NCI-H69 (cell line): Measurements from ENCODE around the gene PWP2.
"Not testable (repeated sequence)": the region's sequence is repeated elsewhere in the genome, so short reads cannot be mapped to it uniquely, and the experiment has no call there.

Experiments
- DNase-seq: peaks from one replicate; lab custom pipeline; 2025; lab: John Stamatoyannopoulos, UW

The PWP2 gene

DNA sequence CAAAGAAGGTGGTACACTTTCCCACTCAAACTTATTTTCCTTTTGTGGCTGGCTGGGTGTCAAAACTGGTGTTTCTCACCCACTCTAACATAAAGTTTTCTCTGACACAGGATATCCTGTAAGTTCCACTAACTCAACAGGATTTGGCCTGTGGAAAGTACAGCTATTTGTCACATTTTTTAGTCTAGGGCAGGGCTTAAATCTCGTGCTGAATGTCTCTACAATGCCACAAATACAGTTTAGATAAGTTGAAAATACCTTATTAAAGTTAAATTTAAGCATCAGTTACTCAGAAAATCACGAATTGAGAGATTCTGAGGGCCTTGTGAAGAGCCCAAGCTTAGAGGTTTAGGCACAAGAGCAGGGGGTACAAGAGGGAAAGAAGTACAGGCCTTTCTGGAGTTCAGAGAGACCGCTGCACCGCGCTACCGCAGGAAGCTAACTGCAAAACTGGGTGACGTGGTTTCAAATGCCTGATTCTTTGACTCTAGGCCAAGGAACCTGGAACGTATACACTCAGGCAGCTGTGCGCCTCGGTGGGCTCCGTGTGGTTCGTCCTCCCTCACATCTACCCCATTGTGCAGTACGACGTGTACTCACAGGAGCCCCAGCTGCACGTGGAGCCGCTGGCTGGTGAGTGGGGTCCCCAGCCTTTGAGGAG lies 23.4 kb upstream of the PWP2 start:
- DNase-seq = no peak

DNA sequence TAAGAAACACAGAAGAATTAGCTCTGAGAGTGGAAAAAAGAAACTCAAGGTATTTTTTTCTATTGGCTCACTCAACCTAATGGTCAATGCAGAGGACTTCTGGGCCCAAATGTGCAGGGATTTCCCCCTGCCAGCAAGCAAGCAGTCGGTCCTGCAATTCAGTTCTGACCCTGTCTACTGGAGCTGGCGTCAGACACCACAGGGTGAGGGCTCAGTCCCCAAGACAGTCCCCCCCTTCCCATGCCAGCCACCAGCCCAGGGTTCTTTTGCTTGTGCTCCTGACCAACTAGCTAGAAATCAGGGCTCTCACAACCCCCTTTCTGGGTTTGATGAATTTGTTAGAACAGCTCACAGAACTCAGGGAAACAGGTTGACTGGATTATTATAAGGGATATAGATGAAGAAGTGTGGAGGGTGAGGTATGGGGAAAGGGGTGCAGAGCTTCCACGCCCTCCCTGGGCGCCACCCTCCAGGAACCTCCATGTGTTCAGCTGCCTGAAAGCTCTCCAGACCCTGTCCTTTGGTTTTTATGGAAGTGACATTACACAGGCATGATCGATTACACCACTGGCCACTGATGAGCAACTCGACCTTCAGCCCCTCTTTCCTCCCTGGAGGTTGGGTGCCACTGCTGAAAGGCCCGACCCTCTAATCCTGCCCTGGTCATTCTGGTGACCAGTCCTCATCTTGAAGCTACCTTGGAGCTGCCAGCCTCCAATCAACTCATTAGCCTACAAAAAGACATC lies 22.5 kb upstream of the PWP2 start:
- no peak for DNase-seq

DNA sequence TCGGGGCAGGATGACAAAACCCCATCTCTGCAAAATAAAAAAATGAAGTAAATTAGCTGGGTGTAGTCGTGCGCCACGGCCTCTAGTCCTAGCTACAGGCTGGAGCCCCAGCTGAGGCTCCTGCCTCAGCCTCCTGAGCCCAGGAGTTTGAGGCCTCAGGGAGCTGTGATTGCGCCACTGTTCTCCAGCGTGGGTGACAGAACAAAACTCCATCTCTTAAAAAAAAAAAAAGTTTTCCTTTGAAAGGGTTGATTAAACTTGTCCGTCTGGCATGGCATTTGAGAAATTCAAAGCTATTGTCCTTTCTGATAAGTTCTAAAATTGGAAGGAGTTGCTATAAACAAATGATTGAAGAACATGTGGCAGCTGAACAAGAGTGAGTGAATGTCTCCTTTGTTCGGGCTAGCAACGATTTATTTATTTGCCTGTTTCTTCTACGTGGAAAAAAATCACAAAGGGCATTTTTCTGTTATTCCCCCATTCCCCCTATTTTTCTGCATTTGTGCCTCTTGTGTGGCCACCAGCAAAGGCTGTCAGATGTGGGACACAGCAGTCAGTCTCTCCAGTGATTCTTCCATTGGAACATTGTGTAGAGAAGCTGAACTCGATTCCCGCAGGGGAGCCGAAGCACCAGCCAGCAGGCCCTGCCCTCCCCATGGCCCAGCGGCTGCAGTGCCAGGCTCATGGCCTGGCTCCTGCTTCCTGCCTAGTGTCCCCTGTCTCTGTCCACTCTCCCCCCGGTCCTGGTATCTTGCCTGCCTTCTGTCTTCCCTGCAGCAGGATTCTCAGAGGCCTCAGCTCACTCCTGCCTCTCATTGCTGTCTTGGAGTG lies 21.5 kb upstream of the PWP2 start:
- no peak for DNase-seq

DNA sequence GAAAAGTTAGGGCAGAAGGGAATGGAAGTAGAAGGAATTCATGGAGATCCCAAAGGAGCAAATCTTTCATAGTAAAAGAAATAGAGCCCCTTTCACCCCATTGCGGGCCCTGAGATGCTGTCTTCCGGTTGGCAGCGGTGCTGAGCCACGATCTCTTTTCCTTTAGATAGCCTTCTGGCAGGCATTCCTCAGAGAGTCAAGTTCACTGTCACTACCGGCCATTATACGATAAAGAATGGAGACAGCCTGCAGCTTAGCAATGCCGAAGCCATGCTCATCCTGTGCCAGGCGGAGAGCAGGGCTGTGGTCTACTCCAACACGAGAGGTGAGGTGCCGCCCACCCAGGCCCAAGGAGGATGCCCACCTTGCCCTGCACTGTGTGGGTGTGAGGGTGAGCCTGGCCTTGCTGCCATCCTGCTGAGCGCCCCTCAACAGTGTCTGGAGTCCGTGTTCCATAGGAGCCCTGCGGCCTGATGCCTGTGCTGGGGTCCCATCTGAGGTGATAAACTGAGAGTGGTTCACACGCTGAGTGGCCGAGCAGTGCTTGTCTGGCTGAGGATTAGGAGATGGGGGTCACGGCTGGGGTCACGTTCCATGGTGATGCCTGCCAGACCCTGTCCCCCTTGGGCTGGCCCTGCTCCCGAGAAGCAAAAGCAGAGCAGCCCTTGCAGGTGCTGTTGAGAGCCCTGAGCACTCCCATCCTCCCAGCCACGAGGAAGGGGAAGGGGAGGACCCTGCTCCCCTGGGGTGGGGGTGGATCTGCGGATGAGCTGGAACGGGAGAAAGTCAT lies 20.4 kb upstream of the PWP2 start:
- no peak for DNase-seq

DNA sequence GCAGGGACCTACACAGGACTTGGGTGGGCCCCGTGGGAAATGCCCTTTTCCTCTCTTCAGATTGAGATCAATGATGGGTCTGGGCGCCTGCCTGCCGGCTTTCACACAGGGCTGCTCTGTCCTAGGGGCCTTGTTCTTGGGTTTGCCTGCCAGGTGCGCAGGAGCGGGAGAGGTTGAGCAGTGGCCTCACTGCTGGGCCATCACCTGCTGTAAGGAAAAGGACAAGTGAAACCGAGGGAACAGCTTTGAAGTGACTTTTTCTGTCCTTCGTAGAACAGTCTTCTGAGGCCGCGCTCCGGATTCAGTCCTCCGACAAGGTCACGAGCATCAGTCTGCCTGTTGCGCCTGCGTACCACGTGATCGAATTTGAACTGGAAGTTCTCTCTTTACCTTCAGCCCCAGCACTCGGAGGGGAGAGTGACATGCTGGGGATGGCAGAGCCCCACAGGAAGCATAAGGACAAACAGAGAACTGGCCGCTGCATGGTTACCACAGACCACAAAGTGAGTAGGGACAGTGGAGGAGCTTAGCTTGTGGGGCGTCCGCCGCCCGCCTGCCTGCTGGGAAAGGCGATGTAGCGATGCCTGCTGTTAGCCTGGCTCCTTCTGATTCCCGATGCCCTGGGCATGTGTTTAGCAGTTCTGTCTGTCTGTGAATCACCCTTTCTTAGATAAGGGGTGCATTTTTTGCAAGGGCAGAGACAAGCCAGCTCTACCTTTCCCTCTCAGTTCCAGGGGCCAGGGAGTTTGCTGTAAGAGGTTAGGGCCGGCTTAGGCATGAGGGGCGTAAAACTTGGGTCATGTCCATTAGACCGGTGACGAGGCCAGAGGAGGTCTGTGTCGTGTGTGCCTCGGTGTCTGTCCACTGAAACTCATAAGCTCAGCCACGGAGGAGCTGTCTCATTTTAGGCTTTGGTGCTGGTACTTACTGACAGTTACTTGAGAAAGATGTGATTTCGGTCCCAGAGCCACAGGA lies 19.5 kb upstream of the PWP2 start:
- no peak for DNase-seq

DNA sequence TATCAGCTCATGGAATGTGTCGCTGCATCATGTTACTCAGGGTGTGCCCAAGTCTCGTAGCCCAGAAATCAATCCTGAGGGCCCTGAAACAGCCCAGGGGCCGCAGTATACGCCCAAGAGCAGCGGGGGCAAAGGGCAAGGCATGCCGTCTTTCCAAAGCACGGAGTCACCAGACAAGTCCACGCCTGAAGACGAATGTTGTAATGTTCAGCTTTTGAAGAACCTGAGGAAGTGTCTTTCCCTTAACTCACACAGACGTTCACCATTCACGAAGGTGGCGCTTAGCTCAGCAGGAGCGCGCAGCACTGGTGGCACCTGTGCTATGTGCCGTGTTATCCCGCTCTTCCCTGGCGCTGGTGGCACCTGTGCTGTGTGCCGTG lies 18.8 kb upstream of the PWP2 start:
- no peak for DNase-seq

DNA sequence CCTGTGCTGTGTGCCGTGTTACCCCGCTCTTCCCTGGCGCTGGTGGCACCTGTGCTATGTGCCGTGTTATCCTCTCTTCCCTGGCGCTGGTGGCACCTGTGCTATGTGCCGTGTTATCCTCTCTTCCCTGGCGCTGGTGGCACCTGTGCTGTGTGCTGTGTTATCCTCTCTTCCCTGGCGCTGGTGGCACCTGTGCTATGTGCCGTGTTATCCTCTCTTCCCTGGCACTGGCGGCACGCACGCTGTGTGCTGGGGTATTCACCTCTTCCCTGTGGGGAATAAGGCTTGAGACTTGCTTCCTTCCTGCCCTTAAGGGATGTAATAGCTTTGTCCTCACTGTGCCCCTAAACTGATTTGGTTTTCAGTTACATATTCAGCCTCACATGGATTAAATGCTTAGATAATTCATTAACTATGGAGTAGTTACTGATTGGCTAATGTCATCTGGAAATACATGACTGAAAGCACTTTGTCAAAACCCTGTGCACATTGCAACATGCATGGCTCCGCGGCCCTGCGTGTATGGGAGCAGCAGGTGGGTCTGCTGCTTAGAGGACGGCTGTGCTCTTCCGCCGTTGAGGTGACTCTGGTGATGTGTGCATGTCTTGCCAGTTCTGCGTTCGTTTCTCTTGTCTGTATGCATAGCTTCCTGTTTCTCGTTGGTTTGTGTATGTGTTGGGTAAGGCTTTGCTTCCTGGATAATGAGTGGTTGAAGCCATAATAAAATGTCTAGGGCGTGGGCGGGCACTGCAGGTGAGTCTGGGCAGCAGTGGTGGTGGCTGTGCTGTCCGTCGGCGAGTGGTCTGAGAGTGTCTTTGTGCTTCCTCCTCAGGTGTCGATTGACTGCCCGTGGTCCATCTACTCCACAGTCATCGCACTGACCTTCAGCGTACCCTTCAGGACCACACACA lies 17.9 kb upstream of the PWP2 start:
- no peak for DNase-seq

DNA sequence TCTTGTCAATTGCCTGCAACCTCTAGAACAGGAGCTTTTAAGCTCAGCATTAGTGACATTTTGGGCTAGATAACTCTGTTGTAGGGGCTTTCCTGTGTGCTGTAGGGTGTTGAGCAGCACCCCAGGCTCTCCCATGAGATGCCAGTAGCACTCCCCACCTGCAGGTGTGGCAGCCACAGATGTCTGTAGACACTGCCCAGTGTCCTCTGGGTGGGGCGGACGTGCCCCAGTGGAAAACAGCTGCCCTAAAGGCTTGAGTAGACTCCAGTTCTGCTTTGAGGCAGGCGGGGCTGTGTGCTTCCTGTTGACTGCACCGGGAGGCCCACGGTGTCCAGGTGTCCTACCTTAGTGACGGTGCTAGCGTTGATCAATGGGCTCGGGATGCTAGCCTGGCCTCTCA lies 16.9 kb upstream of the PWP2 start:
- no peak for DNase-seq

DNA sequence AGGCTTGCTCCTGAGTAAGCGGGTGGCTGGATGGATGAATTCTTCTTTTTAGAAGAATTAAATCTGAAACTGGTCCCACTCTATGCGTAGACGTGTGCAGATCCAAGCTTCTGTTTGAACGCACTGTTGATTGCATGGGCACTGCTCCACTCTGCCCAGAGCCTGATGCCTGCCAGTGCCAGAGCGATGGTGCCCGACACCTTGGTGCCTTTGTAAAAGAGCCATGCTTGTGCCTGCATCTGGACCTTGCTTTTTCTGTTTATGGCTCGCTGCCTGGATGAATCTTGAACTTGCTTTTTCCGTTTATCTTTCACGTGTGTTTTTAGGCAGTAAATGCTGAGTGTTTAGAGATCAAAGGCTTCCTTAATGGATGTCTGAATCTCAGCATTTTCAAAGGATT lies 15.0 kb upstream of the PWP2 start:
- no peak for DNase-seq

DNA sequence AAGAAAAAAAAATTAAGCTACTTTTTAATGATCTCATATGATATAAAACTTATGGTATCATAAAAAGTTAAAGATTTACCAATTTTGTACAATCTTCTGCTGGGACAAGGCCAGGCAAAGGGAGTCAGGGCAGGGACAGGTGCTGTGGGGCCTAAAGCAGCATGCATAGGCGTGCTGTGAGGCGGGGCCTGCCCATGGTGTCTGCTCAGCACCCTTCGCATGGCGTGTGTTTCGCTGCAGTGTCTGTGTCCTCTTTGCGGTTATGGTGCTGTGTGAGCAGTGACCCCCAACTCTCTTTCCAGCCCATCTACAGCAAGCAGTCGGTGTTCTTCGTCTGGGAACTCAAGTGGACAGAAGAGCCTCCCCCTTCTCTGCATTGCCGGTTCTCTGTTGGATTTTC lies 13.4 kb upstream of the PWP2 start:
- no peak for DNase-seq

DNA sequence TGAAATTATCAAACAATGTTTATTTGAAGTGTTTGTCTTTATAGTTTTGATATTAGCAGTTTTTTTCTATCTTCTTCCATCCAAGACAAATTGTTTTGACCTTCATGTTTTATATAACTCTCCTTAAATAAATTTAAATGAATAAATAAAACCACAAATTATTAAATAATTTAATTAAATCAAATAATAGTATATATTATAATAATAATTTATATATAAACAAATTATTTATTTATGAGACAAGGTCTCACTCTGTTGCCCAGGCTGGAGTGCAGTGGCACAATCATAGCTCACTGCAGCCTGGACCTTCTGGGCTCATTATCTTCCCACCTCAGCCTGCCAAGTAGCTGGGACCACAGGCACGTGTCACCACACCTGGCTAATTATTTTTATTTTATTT lies 12.4 kb upstream of the PWP2 start:
- no peak for DNase-seq

DNA sequence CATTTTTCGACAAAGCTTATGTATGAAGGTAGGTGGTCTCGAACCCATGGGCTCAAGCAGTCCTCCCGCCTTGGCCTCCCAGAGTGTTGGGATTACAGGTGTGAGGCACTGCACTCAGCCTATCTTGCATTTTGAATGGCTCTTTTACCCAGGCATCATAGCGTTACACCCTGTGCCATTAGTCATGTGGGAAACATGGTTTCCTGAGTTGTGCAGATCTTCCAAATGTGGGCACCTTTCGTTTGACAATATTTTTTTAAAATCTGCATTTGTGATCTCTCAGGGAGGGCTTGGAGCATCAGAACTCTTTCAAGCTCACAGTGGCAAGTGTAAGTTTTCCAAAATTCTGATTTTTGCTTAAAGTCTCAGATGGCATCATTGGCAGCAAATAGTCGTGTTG lies 8.7 kb upstream of the PWP2 start:
- DNase-seq = not testable (repeated sequence)

DNA sequence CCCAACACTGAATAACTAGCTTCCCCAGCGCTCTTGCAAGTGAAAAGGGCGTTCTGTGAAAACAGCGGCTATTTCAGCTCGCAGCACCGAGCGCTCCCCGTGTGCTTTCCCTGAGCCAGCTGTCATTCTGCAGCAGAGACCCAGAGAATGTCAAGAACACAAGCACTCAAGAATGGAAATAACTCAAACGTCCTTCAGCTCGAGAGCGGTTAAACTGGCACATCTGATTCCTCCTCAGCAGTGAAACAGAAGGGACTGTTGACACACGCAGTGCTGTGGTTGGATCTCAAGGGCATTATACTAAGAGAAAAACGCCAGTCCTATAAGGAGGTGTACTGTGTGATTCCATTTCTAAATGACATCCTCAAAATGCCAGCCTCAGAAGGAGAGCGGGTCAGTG lies 8.2 kb upstream of the PWP2 start:
- not testable (repeated sequence) for DNase-seq

DNA sequence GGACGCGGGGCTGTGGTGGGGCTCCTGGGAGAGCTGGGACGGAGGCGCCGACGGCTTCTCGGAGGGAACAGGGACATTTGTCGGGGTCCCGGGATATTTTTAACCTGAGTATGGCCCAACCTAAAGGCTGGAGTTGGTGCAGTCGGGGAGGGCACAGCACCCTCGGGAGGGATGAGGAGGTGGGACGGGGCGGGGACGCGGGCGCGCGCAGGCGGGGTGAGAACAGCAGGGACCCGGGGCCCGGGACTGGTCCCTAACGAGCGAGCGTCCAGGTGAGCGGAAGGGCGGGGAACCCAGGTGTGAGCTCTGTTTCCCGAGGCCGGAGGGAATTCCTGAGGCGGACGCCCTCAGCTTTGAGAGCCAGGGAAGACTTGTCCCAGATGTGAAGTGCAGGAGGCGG lies 390 bp downstream of the PWP2 start:
- DNase-seq = not testable (repeated sequence)

DNA sequence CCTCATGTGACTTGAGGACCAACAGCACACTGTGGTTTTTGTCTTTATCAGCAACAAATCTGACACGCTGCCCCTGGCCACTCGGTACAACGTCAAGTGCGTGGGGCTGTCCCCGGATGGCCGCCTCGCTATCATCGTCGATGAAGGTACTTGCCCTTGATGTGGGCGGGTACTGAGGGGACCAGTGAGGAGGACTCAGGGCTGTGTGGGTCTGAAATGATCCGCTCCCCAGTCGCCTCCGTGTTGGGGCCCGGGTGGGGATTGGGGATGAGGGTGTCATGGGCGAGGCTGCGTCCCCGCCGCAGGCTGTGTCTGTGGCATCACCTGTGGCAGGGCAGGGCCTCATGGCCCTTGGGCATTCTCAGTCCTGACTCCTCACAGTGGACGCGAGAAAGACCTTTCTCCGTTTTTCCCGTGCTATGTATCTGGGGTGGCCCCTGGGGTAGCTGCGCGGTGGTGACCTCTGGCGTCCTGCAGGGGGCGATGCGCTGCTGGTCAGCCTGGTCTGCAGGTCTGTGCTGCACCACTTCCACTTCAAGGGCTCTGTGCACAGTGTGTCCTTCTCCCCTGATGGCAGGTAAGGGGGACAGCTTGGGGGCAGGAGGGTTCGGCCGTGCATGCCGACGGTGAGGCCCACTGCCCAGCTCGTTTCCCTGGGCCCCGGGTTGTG lies 6.6 kb downstream of the PWP2 start:
- not testable (repeated sequence) for DNase-seq

DNA sequence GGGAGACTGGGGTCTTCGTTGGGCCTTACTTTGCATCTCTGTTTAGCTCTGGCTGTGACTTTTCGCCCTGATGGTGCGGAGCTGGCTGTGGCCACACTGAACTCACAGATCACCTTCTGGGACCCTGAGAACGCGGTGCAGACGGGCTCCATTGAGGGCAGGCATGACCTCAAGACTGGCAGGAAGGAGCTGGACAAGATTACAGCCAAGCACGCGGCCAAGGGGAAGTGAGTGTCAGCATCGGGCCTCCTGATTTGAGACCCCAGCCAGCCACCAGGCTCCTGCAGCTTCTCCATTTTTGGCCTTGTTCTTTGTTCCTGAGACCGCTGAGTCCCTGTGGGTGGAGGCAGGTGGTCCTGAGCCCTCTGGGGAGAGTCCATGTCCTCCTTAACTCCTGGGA lies 14.9 kb downstream of the PWP2 start:
- DNase-seq = not testable (repeated sequence)

DNA sequence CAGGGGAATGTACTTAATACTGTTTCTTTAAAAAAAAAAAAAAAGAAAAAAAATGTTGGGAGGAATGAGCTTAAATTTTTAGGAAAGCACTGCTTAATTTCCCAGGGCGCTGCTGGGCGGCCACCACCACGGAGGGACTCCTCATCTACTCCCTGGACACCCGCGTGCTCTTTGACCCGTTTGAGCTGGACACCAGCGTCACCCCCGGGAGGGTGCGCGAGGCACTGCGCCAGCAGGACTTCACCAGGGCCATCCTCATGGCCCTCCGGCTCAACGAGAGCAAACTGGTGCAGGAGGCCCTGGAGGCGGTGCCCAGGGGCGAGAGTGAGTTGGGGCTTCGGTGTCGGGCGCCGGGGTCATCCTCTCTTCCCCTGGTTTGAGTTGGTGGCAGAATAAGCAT lies 20.6 kb downstream of the PWP2 start:
- not testable (repeated sequence) for DNase-seq

DNA sequence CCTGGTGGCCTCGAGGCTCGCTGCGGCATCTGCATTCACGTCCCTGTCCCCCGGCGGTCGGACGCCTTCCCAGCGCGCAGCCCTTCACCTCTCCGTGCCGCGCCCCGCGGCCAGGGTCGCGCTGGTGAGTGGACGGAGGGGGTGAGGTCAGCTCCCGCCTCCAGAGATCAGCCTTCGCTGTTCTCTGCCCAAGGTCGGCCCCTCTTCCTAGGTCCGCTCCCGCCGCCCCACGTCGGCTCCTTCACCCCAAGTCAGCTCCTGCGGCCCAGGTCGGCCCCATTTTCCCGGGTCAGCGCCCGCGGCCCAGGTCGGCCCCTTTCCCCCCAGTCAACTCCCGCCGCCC lies 26.5 kb downstream of the PWP2 start:
- not testable (repeated sequence) for DNase-seq

DNA sequence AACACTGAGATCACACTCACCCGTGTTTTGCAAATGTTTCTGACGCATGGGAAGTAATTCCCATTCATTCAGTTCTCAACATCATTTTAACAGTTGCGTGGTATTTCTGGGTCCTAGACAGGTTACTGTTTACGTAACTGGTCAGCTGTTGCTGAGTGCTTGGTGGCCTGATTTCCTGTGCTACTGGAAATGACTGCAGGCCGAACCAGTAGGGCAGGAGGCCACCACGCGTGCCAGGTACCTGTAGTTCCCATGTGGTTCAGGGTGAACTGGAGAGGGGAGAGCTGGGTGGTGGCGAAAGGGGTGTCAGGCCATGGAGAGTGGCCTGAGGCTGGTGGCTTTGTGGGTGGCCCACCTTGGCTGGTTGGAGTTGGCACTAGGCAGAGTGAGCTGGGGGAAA lies 27.5 kb downstream of the PWP2 start:
- DNase-seq = not testable (repeated sequence)
